ENCODE data around the gene GUCY2C. TPM values are rescaled to one million over a fixed set of nuclear protein-coding genes. Genes with fewer than 3 reads are reported as not detected.

Gene GUCY2C
- total RNA-seq, 1 experiment from 2014 or later, result 1.9 TPM

- H3K36me3 Mint-ChIP-seq (ENCODE audit: insufficient read depth in 1 of 3, low read depth in 3 of 3), result peaks cover 32 to 59% (median 40%) of the 10 kb centered on the region in 3 experiments
- no peak for DNase-seq
- no peaks in the 10 kb centered on the region for H3K4me1 Mint-ChIP-seq
Observed at GRCh38 chr12:14743061-14743460, 46.7 kb upstream of the GUCY2C start.

More at GRCh38 chr12:14743061-14743460, 46.7 kb upstream of the GUCY2C start:
- Histone ChIP-seq H3K4me1 (ENCODE audit: insufficient read depth, low read length) (no peaks in the 10 kb centered on the region), H4K8ac (replicated peaks; ENCODE audit: insufficient read length, low read depth, low read length) (no peak overlapping the region), H3K23me2 (ENCODE audit: insufficient read length, low read depth, low read length, poor library complexity, severe bottlenecking) (no peaks in the 10 kb centered on the region), H4K91ac (ENCODE audit: insufficient read length, low read depth, low read length) (no peak overlapping the region), H3K27me3 (ENCODE audit: insufficient read depth, low read length) (no peaks in the 10 kb centered on the region), H2BK5ac (ENCODE audit: insufficient read length, low read length) (no peak overlapping the region), H4K5ac (ENCODE audit: insufficient read length, low read depth, low read length) (no peak overlapping the region), H3K9me3 (ENCODE audit: control insufficient read depth, low read depth, low read length) (peaks cover 20% of the 10 kb centered on the region), H2BK120ac (ENCODE audit: low read depth, low read length, poor library complexity, severe bottlenecking) (no peak overlapping the region), H3K9ac (ENCODE audit: extremely low read depth, insufficient read length, low read length) (no peak overlapping the region), H3T11ph (ENCODE audit: low read length) (no peak overlapping the region), H3K79me2 (ENCODE audit: insufficient read depth, low read length) (no peaks in the 10 kb centered on the region), H2AFZ (ENCODE audit: low read length) (no peak overlapping the region), H3K79me1 (ENCODE audit: insufficient read depth, low read depth, low read length, poor library complexity, severe bottlenecking) (no peaks in the 10 kb centered on the region), H3K18ac (ENCODE audit: insufficient read length, low read depth, low read length) (no peak overlapping the region), H3K56ac (ENCODE audit: insufficient read length, low read depth, low read length) (no peak overlapping the region), H3K27ac (ENCODE audit: insufficient read length, low read depth, low read length) (no peak overlapping the region), H3K4ac (ENCODE audit: low read depth, low read length) (no peak overlapping the region), H2BK12ac (ENCODE audit: insufficient read length, low read depth, low read length) (no peak overlapping the region), H2AK5ac (ENCODE audit: insufficient read length, low read length) (no peak overlapping the region), H2BK20ac (ENCODE audit: low read depth, low read length, poor library complexity, severe bottlenecking) (no peak overlapping the region), H3K4me2 (ENCODE audit: insufficient read depth, insufficient read length, low read length) (no peak overlapping the region), H2BK15ac (ENCODE audit: low read depth, low read length) (no peak overlapping the region), H3K14ac (ENCODE audit: insufficient read depth, low read length) (no peak overlapping the region), H4K20me1 (ENCODE audit: control insufficient read depth, insufficient read depth, insufficient read length) (no peaks in the 10 kb centered on the region), H3K23ac (ENCODE audit: insufficient read length, low read depth, low read length) (no peak overlapping the region)
- Mint-ChIP-seq H3K9me3 (peaks cover 48 to 53% of the 10 kb centered on the region in 2 experiments), H3K4me3 (no peak overlapping the region), H3K27me3 (ENCODE audit: low read depth) (no peaks in the 10 kb centered on the region), H3K27ac (no peak overlapping the region)
- TF ChIP-seq, protein P1, sequence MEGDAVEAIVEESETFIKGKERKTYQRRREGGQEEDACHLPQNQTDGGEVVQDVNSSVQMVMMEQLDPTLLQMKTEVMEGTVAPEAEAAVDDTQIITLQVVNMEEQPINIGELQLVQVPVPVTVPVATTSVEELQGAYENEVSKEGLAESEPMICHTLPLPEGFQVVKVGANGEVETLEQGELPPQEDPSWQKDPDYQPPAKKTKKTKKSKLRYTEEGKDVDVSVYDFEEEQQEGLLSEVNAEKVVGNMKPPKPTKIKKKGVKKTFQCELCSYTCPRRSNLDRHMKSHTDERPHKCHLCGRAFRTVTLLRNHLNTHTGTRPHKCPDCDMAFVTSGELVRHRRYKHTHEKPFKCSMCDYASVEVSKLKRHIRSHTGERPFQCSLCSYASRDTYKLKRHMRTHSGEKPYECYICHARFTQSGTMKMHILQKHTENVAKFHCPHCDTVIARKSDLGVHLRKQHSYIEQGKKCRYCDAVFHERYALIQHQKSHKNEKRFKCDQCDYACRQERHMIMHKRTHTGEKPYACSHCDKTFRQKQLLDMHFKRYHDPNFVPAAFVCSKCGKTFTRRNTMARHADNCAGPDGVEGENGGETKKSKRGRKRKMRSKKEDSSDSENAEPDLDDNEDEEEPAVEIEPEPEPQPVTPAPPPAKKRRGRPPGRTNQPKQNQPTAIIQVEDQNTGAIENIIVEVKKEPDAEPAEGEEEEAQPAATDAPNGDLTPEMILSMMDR (conservative IDR thresholded peaks at IDR 0.05), result no peak
- WGBS (ENCODE audit: extremely low coverage, insufficient read length, low lambda C conversion rate), result no CpG with 5 or more reads among the region's 1 CpG

Measured in H9 (cell line).